ENCODE results near the gene SRCAP. TPM values are rescaled to one million over a fixed set of nuclear protein-coding genes. Genes with fewer than 3 reads are reported as not detected.

Gene SRCAP
- total RNA-seq, 4 donors from 2014 or later, result 15.9 to 40.4 (median 30.0) TPM

DNA sequence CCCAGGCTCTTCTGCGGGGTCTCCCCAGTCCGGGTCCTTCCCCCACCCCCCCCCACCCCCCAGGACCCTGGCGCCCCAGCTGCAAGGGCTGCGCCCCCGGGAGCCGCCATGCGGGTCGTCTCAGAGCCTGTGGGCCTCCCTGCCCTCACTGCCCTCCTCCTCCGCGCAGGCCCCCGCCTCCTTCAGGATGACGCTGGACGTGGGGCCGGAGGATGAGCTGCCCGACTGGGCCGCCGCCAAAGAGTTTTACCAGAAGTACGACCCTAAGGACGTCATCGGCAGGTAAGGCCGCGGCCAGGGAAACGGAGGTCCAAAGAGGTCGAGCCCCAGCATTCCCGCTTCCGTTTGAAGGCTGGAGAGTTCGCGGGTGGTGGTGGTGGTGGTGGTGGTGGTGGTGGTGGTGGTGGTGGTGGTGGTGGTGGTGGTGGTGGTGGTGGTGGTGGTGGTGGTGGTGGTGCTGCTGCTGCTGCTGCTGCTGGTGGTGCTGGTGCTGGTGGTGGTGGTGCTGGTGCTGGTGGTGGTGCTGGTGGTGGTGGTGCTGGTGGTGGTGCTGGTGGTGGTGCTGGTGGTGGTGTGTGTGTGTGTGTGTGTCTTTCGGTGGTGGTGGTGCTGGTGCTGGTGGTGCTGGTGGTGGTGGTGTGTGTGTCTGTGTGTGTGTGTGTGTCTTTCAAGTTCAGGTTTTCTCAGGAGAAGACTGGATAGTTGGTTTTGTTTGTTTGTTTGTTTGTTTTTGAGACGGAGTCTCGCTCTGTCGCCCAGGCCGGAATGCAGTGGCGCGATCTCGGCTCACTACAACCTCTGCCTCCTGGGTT, 49.9 kb downstream of the SRCAP start:
- ATAC-seq (ENCODE audit: low FRiP score) (peak; percentile 62), DNase-seq (ENCODE audit: low spot score) (no peak)
- TF ChIP-seq, protein P1, sequence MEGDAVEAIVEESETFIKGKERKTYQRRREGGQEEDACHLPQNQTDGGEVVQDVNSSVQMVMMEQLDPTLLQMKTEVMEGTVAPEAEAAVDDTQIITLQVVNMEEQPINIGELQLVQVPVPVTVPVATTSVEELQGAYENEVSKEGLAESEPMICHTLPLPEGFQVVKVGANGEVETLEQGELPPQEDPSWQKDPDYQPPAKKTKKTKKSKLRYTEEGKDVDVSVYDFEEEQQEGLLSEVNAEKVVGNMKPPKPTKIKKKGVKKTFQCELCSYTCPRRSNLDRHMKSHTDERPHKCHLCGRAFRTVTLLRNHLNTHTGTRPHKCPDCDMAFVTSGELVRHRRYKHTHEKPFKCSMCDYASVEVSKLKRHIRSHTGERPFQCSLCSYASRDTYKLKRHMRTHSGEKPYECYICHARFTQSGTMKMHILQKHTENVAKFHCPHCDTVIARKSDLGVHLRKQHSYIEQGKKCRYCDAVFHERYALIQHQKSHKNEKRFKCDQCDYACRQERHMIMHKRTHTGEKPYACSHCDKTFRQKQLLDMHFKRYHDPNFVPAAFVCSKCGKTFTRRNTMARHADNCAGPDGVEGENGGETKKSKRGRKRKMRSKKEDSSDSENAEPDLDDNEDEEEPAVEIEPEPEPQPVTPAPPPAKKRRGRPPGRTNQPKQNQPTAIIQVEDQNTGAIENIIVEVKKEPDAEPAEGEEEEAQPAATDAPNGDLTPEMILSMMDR (IDR thresholded peaks at IDR 0.05), result no peak

- TF ChIP-seq, protein P1 (IDR thresholded peaks at IDR 0.05), result no peak
- ATAC-seq (ENCODE audit: low FRiP score) (no peak), DNase-seq (ENCODE audit: low spot score) (no peak)
Measured at GRCh38 chr16:30750201-30750600, 51.2 kb downstream of the SRCAP start.

DNA sequence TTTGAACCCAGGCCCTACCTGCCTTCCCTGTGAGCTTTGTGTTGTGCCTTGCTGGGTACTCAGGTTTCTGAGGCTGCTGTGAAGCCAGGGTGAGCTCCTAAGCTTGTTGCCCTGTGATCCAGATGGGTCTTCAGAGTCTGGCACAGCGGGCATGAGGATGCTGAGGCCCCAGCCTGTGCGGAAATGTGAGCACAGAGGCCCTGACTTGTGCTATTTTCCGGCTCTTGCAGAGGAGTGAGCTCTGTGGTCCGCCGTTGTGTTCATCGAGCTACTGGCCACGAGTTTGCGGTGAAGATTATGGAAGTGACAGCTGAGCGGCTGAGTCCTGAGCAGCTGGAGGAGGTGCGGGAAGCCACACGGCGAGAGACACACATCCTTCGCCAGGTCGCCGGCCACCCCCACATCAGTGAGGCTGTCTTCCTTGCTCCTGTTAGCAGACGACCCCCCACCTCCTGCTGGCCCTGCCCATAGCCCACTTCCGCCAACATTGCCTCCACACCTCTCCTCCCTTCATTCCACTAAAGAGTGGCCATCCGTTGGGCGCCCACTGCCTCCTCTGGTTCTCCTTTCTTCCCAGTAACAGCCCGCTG, 52.0 kb downstream of the SRCAP start:
- ATAC-seq (ENCODE audit: low FRiP score), result no peak
- no peak for DNase-seq (ENCODE audit: low spot score)
- TF ChIP-seq, protein P1 (IDR thresholded peaks at IDR 0.05), result no peak

GRCh38 chr16:30753596-30753995, 54.6 kb downstream of the SRCAP start:
- DNase-seq (ENCODE audit: low spot score), result no peak
- ATAC-seq (ENCODE audit: low FRiP score), result no peak
- TF ChIP-seq, protein P1 (IDR thresholded peaks at IDR 0.05), result no peak

- TF ChIP-seq, protein P1 (IDR thresholded peaks at IDR 0.05), result no peak
- DNase-seq (ENCODE audit: low spot score), result no peak
Measured at GRCh38 chr16:30755955-30756780, 57.2 kb downstream of the SRCAP start.

DNA sequence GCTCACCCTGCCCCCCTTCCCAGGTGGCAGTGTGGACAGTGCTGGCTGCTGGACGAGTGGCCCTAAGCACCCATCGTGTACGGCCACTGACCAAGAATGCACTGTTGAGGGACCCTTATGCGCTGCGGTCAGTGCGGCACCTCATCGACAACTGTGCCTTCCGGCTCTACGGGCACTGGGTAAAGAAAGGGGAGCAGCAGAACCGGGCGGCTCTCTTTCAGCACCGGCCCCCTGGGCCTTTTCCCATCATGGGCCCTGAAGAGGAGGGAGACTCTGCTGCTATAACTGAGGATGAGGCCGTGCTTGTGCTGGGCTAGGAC, 57.8 kb downstream of the SRCAP start:
- ATAC-seq (ENCODE audit: low FRiP score) (no peak), DNase-seq (ENCODE audit: low spot score) (no peak)
- TF ChIP-seq, protein P1 (IDR thresholded peaks at IDR 0.05), result no peak

More at GRCh38 chr16:30755955-30756780, 57.2 kb downstream of the SRCAP start:
- no peak for ATAC-seq (ENCODE audit: low FRiP score)
